ENCODE data around the gene AGXT.

DNA sequence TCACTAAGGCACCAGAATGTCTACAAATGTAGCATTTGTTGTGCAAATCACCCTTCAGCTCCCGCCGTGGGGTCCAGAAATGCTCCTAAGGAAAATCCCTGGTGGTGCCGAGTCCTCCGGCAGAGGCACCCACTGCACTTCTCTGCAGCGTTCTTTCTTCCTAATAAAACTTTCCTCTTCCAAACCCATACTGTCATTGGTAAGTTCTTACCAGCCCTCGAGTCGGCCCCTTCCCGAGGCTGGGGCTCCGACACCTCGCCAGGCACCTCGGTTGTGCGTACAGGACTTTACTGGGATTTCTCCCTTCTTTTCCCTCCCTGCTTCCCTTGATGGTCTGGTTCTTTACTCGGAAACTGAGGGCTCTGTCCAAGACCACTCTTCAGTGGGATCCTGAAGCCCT is 10.3 kb upstream of the AGXT start:
- TF ChIP-seq SUZ12 (IDR thresholded peaks at IDR 0.05): no peak
- TF ChIP-seq FOXK2 (IDR thresholded peaks at IDR 0.05): no peak
- no peak for TF ChIP-seq FOXA1 (IDR thresholded peaks at IDR 0.05)
- no peak for TF ChIP-seq SP1 (IDR thresholded peaks at IDR 0.05)
- TF ChIP-seq L3MBTL2 (conservative IDR thresholded peaks at IDR 0.05): no peak
- no peak for TF ChIP-seq NFRKB (IDR thresholded peaks at IDR 0.05)
- no peak for TF ChIP-seq HDGF (IDR thresholded peaks at IDR 0.05; ENCODE audit: borderline replicate concordance)
- no peak for TF ChIP-seq CTBP1 (IDR thresholded peaks at IDR 0.05; ENCODE audit: borderline replicate concordance)
- TF ChIP-seq FOXM1 (IDR thresholded peaks at IDR 0.05; ENCODE audit: borderline replicate concordance): no peak
- TF ChIP-seq LEF1 (IDR thresholded peaks at IDR 0.05; ENCODE audit: borderline replicate concordance): no peak
- TF ChIP-seq BHLHE40 (IDR thresholded peaks at IDR 0.05; ENCODE audit: borderline replicate concordance): no peak

All from HEK293T (cell line).